Tibial artery (tissue), 4 donors: ENCODE results near the gene CCDC9B.

Source experiments
- DNase-seq, 2 donors: peaks; one replicate each; pipeline ENCODE4 v3.0.0-alpha.2; 2019
- H3K27ac ChIP-seq, 2 donors: fragments of 200-600 bp; sonication (generic) in 1 of 2; 1 replicate in 1 of 2; 2 replicates in 1 of 2; pipeline ENCODE4 v1.5.1; 2018 to 2019; ENCODE audit warnings: mild to moderate bottlenecking in 1 of 2
- H3K27me3 ChIP-seq, 2 donors: fragments of 200-600 bp; sonication (generic) in 1 of 2; one replicate each; pipeline versions ENCODE4 v1.5.1 to v1.6.0; 2016 to 2019
- H3K36me3 ChIP-seq, 3 donors: fragments of 200-600 bp; sonication (generic) in 2 of 3; one replicate each; pipeline ENCODE4 v1.5.1; 2016 to 2019; ENCODE audit warnings: mild to moderate bottlenecking in 2 of 3
- H3K4me1 ChIP-seq, 4 donors: fragments of 200-600 bp; sonication (generic) in 2 of 4; 1 replicate in 3 of 4; 2 replicates in 1 of 4; pipeline ENCODE4 v1.5.1; 2016 to 2019
- H3K4me3 ChIP-seq, 2 donors: fragments of 200-600 bp; sonication (generic) in 1 of 2; 1 replicate in 1 of 2; 2 replicates in 1 of 2; pipeline ENCODE4 v1.5.1; 2018 to 2019; ENCODE audit warnings: mild to moderate bottlenecking in 2 of 2
- H3K9me3 ChIP-seq, 3 donors: fragments of 200-600 bp; sonication (generic) in 1 of 3; one replicate each; pipeline ENCODE4 v1.5.1; 2016 to 2019
- CTCF ChIP-seq, 2 experiments: fragments of 200-600 bp in 1 of 2; fragments of 450-650 bp in 1 of 2; IDR thresholded peaks; one replicate each; pipeline ENCODE4 v1.5.1; 2017 to 2019; ENCODE audit warnings: antibody characterized with exemption in 2 of 2, mild to moderate bottlenecking in 1 of 2, moderate library complexity in 1 of 2
- intact Hi-C: fragments of 100-400 bp; cut with DNase I; formaldehyde crosslinking; loops from one replicate; pipeline ENCODE4 v1.15.0; 2023; ENCODE audit warnings: low total_unique reads

CCDC9B gene

DNA sequence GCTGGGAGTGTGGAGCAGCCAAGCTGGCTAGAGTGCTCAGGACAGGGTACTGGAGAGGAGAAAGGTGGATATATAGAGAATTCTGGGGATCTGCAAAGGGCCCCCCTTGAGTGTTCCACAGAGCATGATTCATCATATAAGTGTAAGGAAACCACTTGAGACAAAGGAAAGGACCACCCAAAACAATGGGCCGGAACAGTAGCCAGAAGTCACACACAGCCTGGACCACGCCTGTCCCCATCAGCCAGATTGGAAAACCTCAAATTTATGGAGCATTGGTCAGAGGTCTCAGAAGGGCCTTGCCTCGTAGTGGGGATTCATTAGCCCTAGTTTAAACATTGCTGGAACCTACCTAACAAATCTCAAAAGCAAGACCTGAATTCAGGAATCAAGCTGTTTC is 36.9 kb upstream of the CCDC9B start:
- Histone ChIP-seq H3K4me1 (peaks cover 0 to 21% (median 10%) of the 10 kb centered on the region in 4 donors), H3K9me3 (no peaks in the 10 kb centered on the region), H3K4me3 (no peak overlapping the region), H3K27ac (no peak overlapping the region), H3K36me3 (no peaks in the 10 kb centered on the region), H3K27me3 (no peaks in the 10 kb centered on the region)
- no peak for TF ChIP-seq CTCF (IDR thresholded peaks at IDR 0.05)
- DNase-seq, result no peak
- intact Hi-C loops, result no loop called here

DNA sequence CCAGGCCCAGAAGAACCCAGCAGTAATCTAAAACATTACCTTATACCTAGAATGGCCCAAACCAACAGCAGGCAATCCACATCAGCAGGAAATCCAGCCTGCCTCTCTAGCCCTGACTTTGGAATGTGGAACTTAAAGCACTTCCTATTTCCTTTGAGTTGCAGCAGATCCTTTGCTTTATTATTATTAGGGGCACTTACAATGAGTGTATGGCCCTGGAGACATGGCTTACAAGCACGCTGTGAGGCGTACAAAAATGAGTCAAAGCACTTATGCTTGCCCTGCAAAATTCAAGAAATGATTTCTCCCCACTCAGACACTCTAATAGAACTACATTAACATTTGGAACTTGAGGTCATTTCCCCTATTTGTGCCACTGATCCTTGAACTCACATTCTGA is 32.2 kb upstream of the CCDC9B start:
- Histone ChIP-seq H3K4me1 (peaks cover 0 to 6% (median 5%) of the 10 kb centered on the region in 4 donors), H3K4me3 (no peak overlapping the region), H3K27me3 (no peaks in the 10 kb centered on the region), H3K36me3 (no peaks in the 10 kb centered on the region), H3K27ac (no peak overlapping the region), H3K9me3 (no peaks in the 10 kb centered on the region)
- intact Hi-C loops, result no loop called here
- DNase-seq, result no peak
- TF ChIP-seq CTCF (IDR thresholded peaks at IDR 0.05), result no peak

DNA sequence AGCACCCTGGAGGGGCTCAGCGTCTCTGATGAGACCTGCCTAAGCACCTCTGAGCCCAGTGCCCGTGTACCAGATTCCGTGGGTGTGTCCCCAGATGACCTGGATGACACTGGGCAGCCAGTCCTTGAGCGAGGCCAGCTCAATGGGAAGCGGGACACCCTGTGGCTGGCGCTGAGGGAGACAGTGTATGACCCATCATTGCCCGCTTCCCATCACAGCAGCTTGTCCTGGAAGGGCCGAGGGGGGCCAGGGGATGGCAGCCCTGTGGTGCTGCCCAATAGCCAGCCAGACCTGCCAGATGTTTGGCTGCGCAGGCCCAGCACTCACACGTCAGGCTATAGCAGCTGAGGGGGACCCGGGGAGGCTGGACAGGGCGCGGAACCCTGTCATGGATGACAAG is 29.2 kb upstream of the CCDC9B start:
- intact Hi-C loops, result loop anchor here (10.0 kb wide), 1 partner anchor 85 kb away; the partner anchor contains the start of gene ANKRD63

DNA sequence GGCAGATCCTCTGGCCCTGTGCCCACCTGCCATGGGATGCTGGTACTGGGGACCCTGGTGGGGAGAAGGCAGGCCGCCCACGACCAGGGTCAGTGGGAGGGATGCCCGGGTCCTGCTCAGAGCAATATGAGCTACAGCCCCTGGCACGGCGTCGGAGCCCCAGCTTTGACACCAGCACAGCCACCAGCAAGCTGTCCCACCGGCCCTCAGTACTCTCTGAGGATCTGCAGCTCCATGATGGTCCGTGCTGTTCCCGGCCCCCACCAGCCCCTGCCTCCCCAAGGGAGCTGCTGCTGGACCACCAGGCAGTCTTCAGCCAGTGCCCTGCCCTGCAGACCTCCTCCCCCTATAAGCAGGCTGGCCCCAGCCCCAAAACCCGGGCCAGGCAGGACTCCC is 28.7 kb upstream of the CCDC9B start:
- Histone ChIP-seq H3K27me3 (no peaks in the 10 kb centered on the region), H3K27ac (no peak overlapping the region), H3K4me3 (no peak overlapping the region), H3K9me3 (no peaks in the 10 kb centered on the region), H3K36me3 (no peaks in the 10 kb centered on the region), H3K4me1 (peaks cover 0 to 21% (median 17%) of the 10 kb centered on the region in 4 donors)
- intact Hi-C loops, result loop anchor here (10.0 kb wide), 1 partner anchor 85 kb away; the partner anchor contains the start of gene ANKRD63
- DNase-seq, result peak in 1 of 2 donors; percentile 55
- TF ChIP-seq CTCF (IDR thresholded peaks at IDR 0.05), result no peak

More for the DNA sequence above, 29.2 kb upstream of the CCDC9B start:
- DNase-seq, result peak in 1 of 2 donors; percentile 47
- Histone ChIP-seq H3K9me3 (no peaks in the 10 kb centered on the region), H3K4me1 (peaks cover 0 to 21% (median 17%) of the 10 kb centered on the region in 4 donors), H3K27me3 (no peaks in the 10 kb centered on the region), H3K36me3 (no peaks in the 10 kb centered on the region), H3K4me3 (no peak overlapping the region), H3K27ac (no peak overlapping the region)
- TF ChIP-seq CTCF (IDR thresholded peaks at IDR 0.05), result no peak

DNA sequence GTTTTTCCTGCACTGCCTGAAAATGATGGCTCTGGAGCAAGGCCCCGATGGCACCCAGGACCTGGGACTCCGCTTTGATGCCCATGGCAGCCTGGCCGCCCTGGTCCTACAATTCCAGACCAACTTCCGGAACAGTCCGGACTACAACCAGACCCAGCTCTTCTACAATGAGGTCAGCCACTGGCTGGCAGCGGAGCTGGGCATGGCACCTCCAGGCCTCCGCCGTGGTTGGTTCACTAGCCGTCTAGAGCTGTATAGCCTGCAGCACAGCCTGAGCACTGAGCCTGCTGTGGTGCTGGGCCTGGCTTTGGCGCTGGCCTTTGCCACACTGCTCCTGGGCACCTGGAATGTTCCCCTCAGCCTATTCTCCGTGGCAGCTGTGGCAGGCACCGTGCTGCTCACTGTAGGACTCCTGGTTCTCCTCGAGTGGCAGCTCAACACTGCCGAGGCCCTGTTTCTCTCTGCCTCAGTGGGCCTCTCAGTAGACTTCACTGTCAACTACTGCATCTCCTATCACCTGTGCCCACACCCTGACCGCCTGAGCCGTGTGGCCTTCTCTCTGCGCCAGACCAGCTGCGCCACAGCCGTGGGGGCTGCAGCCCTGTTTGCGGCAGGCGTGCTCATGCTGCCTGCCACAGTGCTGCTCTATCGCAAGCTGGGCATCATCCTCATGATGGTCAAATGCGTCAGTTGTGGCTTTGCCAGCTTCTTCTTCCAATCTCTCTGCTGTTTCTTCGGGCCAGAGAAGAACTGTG is 28.2 kb upstream of the CCDC9B start:
- peak overlapping the region; percentile 29 to 30 for H3K27ac ChIP-seq
- peak overlapping the region in 1 of 2 donors; percentile 48 for H3K4me3 ChIP-seq
- intact Hi-C loops, result loop anchor here (1.0 to 10.0 kb wide), 2 partner anchors 52 to 84 kb away; partner anchors contain the start of gene ANKRD63
- peaks cover 0 to 21% (median 17%) of the 10 kb centered on the region in 4 donors for H3K4me1 ChIP-seq
- H3K36me3 ChIP-seq, result no peaks in the 10 kb centered on the region
- no peak for TF ChIP-seq CTCF (IDR thresholded peaks at IDR 0.05)
- no peaks in the 10 kb centered on the region for H3K9me3 ChIP-seq
- no peaks in the 10 kb centered on the region for H3K27me3 ChIP-seq
- DNase-seq, result peak in 1 of 2 donors; percentile 61
